Rectal smooth muscle tissue (tissue), 1 donor: Measurements from ENCODE around the gene CHM.

Experiments used
- H3K27ac ChIP-seq: one replicate; pipeline ENCODE4 v1.7.0; 2013; ENCODE audit warnings: low read depth, low read length, inconsistent platforms
- H3K27me3 ChIP-seq: one replicate; pipeline ENCODE4 v1.7.0; 2013; ENCODE audit warnings: low read length; ENCODE audit not compliant: control insufficient read depth, insufficient read depth
- H3K36me3 ChIP-seq: one replicate; pipeline ENCODE4 v1.7.0; 2013; ENCODE audit warnings: low read length; ENCODE audit not compliant: control insufficient read depth, insufficient read depth
- H3K4me1 ChIP-seq: one replicate; pipeline ENCODE4 v1.7.0; 2013; ENCODE audit warnings: low read length; ENCODE audit not compliant: control insufficient read depth, insufficient read depth
- H3K4me3 ChIP-seq: one replicate; pipeline ENCODE4 v1.7.0; 2013; ENCODE audit warnings: low read length
- H3K9ac ChIP-seq: one replicate; pipeline ENCODE4 v1.7.0; 2013; ENCODE audit warnings: low read length

CHM gene

DNA sequence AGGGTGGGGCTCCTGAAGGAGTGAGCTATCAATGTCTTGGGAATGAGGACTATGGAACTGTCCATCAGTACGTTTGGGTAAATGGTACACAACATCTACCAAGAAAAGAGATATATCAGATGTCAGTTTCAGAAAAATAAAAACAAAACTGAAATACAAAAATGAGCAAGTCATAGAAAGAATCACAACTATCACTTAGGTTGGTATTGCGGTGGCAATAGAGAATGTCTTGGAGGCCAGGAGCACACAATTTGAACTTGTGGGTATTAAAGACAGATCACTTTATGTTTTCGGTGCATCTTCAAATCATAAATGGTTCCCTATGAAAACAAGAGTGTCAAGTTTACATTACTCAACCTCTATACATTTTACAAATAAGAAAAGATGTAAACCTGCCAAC, 176.8 kb downstream of the CHM start:
- H3K27me3 ChIP-seq: no peaks in the 10 kb centered on the region
- no peak overlapping the region for H3K9ac ChIP-seq
- H3K4me3 ChIP-seq: no peak overlapping the region
- H3K4me1 ChIP-seq: no peaks in the 10 kb centered on the region
- H3K27ac ChIP-seq: no peak overlapping the region
- H3K36me3 ChIP-seq: no peaks in the 10 kb centered on the region

GRCh38 chrX:85865324-85865723, 182.0 kb downstream of the CHM start:
- Histone ChIP-seq H3K4me3 (no peak overlapping the region), H3K4me1 (no peaks in the 10 kb centered on the region), H3K36me3 (peaks cover 2% of the 10 kb centered on the region), H3K27ac (no peak overlapping the region), H3K27me3 (no peaks in the 10 kb centered on the region), H3K9ac (no peak overlapping the region)

GRCh38 chrX:85859426-85859825, 187.9 kb downstream of the CHM start:
- Histone ChIP-seq H3K36me3 (peaks cover 2% of the 10 kb centered on the region), H3K27me3 (no peaks in the 10 kb centered on the region), H3K27ac (no peak overlapping the region), H3K4me1 (no peaks in the 10 kb centered on the region), H3K9ac (no peak overlapping the region), H3K4me3 (no peak overlapping the region)

DNA sequence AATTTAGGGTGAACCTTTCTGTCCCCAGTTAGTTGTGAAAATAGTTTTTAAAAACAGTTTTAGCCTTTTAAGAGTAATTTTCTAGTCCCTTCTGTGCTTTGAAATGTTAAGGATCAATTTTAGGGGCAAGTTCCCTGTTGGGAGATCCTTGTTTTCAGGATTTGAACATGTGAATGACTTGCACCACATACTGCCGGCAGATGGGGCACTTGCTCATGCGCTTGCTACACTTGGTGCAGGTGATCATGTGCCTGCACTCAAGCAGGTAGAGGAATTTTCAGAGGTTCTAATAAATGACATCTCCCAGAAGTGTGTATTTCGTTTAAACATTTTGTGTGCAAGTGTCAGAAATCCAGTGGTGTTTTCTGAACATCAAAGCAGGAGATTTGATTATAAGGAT, 195.9 kb downstream of the CHM start:
- Histone ChIP-seq H3K36me3 (no peaks in the 10 kb centered on the region), H3K27me3 (no peaks in the 10 kb centered on the region), H3K9ac (no peak overlapping the region), H3K4me3 (no peak overlapping the region), H3K27ac (no peak overlapping the region), H3K4me1 (no peaks in the 10 kb centered on the region)

- no peak overlapping the region for H3K4me3 ChIP-seq
- H3K9ac ChIP-seq: no peak overlapping the region
- no peaks in the 10 kb centered on the region for H3K36me3 ChIP-seq
- no peak overlapping the region for H3K27ac ChIP-seq
- no peaks in the 10 kb centered on the region for H3K27me3 ChIP-seq
- H3K4me1 ChIP-seq: no peaks in the 10 kb centered on the region
These were observed 210.5 kb downstream of the CHM start for GRCh38 chrX:85836868-85837267.

DNA sequence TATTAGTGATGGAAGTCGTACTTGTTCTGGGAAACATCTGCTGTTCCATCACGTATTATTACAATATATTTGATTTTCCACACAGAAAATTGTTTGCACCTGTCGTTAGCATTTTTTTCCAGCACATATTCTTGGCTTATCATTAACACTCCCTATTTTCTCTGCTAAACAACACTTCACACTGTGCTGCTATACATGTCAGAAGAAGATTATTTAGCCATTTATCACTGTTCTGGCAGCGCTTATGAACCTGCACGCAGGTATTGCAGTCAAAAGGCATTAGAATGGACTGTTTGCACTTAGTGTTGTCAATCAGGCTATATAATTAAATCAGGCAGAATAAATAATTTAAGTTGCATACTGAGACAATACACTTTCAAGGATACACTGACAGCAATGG, 218.6 kb downstream of the CHM start:
- Histone ChIP-seq H3K36me3 (no peaks in the 10 kb centered on the region), H3K9ac (no peak overlapping the region), H3K4me3 (no peak overlapping the region), H3K27ac (no peak overlapping the region), H3K27me3 (no peaks in the 10 kb centered on the region), H3K4me1 (no peaks in the 10 kb centered on the region)

DNA sequence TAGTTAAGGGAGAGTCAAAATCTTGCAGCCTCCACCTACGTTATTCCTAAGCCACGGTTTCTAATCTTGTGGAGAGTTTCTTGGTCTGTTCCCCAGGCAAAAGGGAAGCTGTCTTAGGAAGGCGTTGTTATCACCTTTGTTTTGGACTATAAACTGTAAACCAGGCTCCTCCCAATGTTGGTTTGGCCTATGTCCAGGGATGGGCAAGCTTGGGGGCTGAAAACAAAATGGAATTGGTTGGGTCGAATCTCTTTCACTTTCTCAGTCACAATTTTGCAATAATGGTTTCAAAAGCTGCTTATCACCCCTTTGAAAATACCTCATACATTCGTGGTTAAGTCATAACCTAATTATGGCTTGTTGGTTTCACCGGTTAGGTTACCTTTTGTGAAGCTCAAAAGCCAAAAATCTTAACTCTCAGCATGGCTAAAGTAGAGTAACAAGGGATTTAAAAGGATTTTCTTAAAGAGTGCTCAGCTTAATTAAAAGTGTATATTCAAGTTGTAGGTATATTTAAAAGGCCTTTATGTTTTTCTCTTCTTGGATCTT, 232.1 kb downstream of the CHM start:
- Histone ChIP-seq H3K27ac (no peak overlapping the region), H3K4me1 (no peaks in the 10 kb centered on the region), H3K36me3 (no peaks in the 10 kb centered on the region), H3K27me3 (no peaks in the 10 kb centered on the region), H3K4me3 (no peak overlapping the region), H3K9ac (no peak overlapping the region)
